Measurements from ENCODE around the gene STX2.
A peak's percentile ranks its signal among the peaks of the same experiment; 100 is the strongest.
"Not testable (repeated sequence)": the region's sequence is repeated elsewhere in the genome, so short reads cannot be mapped to it uniquely, and the experiment has no call there.

Gene STX2

GRCh38 chr12:130764475-130765185 lies 74.4 kb downstream of the STX2 start:
- DNase-seq (ENCODE audit: low read depth), result no peak

GRCh38 chr12:130764073-130764472 lies 75.0 kb downstream of the STX2 start:
- DNase-seq (ENCODE audit: low read depth), result no peak

- DNase-seq (ENCODE audit: low read depth), result no peak
Observed at GRCh38 chr12:130762319-130762675, 76.8 kb downstream of the STX2 start.

- DNase-seq (ENCODE audit: low read depth), result peak; percentile 14
Observed at GRCh38 chr12:130761537-130762318, 77.3 kb downstream of the STX2 start.

- no peak for DNase-seq (ENCODE audit: low read depth)
Observed at GRCh38 chr12:130754234-130754901, 84.7 kb downstream of the STX2 start.

DNA sequence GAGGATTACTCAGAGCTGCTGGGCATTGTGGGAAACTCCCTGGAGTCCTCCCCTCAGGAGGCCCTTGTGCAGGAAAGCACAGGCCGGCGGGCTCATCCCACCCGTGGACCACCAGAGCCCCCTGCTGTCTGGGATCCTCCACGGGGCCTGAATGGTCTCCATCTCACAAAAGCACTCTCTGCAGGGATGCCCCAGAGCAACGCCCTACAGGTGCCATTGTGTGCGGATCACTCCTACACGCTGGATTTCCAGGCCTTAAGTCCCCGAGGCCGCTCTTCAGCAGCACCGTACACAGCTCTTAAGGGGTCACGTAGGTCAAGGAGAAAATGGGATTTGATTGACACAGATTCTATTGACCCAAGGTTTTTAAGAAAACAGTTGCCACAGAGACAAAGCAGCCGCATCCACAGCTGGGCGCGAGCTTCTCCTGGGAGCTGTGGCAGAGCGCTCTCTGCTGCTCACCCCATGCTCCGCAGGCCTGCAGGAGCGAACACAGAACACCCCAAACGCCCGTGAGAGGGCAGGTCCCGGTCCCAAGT lies 86.3 kb downstream of the STX2 start:
- DNase-seq (ENCODE audit: low read depth), result no peak

DNA sequence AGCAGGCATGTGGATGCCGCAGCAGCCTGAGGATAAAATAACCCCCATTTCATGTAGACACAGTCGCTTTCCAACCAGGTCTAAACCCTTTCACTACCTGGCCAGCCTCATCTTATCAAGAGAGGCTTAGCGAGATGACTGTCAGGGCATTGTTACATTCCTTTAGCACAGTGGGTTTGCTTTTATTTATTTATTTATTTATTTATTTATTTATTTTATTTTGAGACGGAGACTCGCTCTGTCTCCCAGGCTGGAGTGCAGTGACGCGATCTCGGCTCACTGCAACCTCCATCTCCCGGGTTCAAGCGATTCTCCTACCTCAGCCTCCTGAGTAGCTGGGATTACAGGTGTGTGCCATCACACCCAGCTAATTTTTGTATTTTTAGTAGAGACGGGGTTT lies 87.0 kb downstream of the STX2 start:
- DNase-seq (ENCODE audit: low read depth), result not testable (repeated sequence)

GRCh38 chr12:130748786-130749185 lies 90.3 kb downstream of the STX2 start:
- DNase-seq (ENCODE audit: low read depth), result no peak

DNA sequence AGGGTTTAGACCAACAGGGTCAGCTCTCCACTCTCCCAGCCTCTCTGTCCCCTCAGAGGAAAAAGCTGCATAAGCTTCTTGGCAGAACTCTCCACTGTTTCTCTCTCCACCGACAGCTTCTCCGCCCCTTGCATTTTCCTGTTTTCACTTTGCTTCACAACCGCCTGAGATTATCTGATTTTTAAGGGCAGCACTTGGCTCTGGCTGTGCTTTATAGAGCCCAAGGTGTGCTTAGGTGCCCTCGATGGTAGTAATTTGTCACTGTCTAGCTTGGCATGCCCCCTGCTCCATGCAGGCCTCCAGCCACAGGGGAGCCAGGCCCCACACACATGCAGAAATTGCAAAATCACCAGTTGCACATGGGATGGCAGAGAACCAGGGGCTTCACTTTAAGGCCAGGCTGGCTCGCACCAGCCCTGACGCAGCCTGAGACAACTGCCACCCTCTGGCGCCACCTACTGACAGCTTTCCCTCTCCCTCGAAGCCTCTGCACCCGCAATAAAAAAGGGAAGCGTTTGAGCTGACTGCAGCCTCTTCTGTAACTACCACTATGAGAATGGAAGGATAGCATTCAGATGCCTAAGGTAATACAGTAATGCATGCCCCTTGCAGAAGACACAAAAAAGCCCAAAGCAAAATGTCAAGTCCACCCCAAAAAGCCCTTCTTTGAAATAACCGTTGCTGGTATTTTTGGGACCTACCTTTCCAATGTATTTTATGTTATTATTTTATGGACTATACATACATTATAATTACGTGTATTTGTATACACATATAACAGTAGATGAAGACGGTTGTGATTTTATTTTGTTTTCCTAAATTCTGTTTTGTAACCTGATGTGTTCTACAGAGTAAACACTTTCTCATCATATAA lies 90.9 kb downstream of the STX2 start:
- peak; percentile 55 for DNase-seq (ENCODE audit: low read depth)

DNA sequence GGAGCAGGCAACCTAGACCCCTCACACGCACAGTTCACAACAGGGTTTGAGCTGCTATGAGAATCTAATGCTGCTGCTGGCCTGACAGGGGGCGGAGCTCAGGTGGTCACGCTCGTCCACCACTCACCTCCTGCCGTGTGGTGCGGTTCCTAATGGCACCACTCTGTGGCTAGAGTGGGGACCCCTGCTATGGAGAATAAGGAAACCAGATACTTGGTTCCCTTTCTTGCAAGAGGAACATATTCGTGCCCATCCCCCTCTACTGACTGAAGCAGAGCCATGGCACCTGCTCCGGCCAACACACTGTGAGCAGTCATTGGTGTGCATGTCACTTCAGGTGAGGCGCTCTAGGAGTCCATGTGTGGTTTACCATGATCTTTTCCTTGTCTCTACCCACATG lies 92.5 kb downstream of the STX2 start:
- no peak for DNase-seq (ENCODE audit: low read depth)

- DNase-seq (ENCODE audit: low read depth), result no peak
Observed at GRCh38 chr12:130745921-130746320, 93.1 kb downstream of the STX2 start.

- DNase-seq (ENCODE audit: low read depth), result no peak
Observed at GRCh38 chr12:130744274-130744673, 94.8 kb downstream of the STX2 start.

DNA sequence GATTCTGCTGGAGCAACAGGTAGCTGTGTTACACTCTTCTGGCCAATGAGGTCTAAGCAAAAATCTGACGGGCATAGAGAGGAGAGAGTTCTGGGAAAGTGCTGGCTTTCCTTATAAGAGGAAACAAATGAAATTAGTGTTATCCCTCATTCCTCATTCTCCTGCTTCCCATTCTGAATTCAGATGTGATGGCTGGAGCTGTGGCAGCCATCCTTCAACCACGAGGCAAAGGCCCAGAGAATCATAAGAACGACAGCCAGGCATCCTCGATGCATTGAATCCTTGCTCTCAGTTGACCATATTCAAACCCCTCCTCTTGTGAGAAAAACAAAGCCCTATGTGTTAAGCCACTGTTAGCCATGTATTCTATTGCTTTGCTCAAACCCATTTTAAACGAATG lies 95.4 kb downstream of the STX2 start:
- DNase-seq (ENCODE audit: low read depth), result no peak

GRCh38 chr12:130743176-130743575 lies 95.9 kb downstream of the STX2 start:
- DNase-seq (ENCODE audit: low read depth), result no peak

GRCh38 chr12:130742716-130743115 lies 96.3 kb downstream of the STX2 start:
- DNase-seq (ENCODE audit: low read depth), result no peak

DNA sequence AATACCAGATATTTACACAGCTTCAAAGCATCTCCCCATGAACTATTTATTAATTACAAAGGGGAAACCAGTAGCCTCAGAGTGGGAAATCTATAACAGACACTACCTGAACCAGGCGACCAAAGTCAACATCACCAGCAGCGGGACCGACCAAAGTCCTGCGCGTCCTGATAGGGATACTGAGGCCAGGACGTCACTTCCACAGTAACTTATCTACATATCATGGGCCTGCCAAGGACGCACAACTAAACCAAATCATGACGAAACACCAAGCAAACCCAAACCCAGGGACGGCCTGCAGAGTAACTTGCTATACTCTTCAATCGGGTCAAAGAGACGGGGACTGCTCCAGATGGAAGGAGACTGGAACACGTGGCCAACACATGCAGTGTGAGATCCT lies 96.9 kb downstream of the STX2 start:
- no peak for DNase-seq (ENCODE audit: low read depth)
